Activated naive CD4-positive, alpha-beta T cell treated with anti-CD3 and anti-CD28 coated beads for 36 hours (primary cell): ENCODE data around the gene MITF. TPM values are rescaled to one million over a fixed set of nuclear protein-coding genes. Genes with fewer than 3 reads are reported as not detected.

ENCODE experiments used
- CTCF ChIA-PET: fragments of 350-600 bp; sonication (Branson Sonifier 250); formaldehyde crosslinking; loops from one replicate; lab custom pipeline; 2021; ENCODE audit warnings: antibody characterized with exemption; lab: Charles Lee
- DNase-seq: peaks from one replicate; pipeline ENCODE4 v3.0.0-alpha.2; 2020
- H3K27ac Mint-ChIP-seq: one replicate; pipeline ENCODE4 v1.8.0; 2021; ENCODE audit warnings: mild to moderate bottlenecking, mixed read lengths
- H3K27me3 Mint-ChIP-seq: one replicate; pipeline ENCODE4 v1.8.0; 2021; ENCODE audit warnings: low read depth, mixed read lengths
- H3K36me3 Mint-ChIP-seq: one replicate; pipeline ENCODE4 v1.8.0; 2021; ENCODE audit warnings: low read depth, mixed read lengths
- H3K4me1 Mint-ChIP-seq: one replicate; pipeline ENCODE4 v1.8.0; 2021; ENCODE audit warnings: low read depth, mixed read lengths
- H3K4me3 Mint-ChIP-seq: one replicate; pipeline ENCODE4 v1.8.0; 2021; ENCODE audit warnings: mild to moderate bottlenecking, moderate library complexity, mixed read lengths
- H3K9me3 Mint-ChIP-seq: one replicate; pipeline ENCODE4 v1.8.0; 2021; ENCODE audit warnings: mixed read lengths
- intact Hi-C: fragments of 100-400 bp; cut with micrococcal nuclease; formaldehyde crosslinking; loops from one replicate; pipeline ENCODE4 v1.15.1; 2023
- total RNA-seq, 2 experiments: library from RNA; stranded (reverse); gene quantifications; one replicate each; pipeline ENCODE4 v1.2.3, GENCODE V29; 2021

Gene MITF
- total RNA-seq, 2 experiments from 2014 or later = not detected

- CTCF ChIA-PET = no interaction called here
- Mint-ChIP-seq H3K4me1 (no peaks in the 10 kb centered on the region), H3K27ac (no peak overlapping the region), H3K27me3 (peaks cover 1% of the 10 kb centered on the region), H3K4me3 (no peak overlapping the region), H3K36me3 (no peaks in the 10 kb centered on the region), H3K9me3 (no peaks in the 10 kb centered on the region)
- intact Hi-C loops = no loop called here
- DNase-seq = no peak
Observed at GRCh38 chr3:69712269-69712668, 27.0 kb upstream of the MITF start.

- H3K4me3 Mint-ChIP-seq = no peak overlapping the region
- no peak for DNase-seq
- H3K27me3 Mint-ChIP-seq = no peaks in the 10 kb centered on the region
- H3K9me3 Mint-ChIP-seq = no peaks in the 10 kb centered on the region
- intact Hi-C loops = no loop called here
- CTCF ChIA-PET = no interaction called here
- H3K27ac Mint-ChIP-seq = no peak overlapping the region
- no peaks in the 10 kb centered on the region for H3K36me3 Mint-ChIP-seq
- H3K4me1 Mint-ChIP-seq = no peaks in the 10 kb centered on the region
Observed at GRCh38 chr3:69712933-69713332, 26.3 kb upstream of the MITF start.

DNA sequence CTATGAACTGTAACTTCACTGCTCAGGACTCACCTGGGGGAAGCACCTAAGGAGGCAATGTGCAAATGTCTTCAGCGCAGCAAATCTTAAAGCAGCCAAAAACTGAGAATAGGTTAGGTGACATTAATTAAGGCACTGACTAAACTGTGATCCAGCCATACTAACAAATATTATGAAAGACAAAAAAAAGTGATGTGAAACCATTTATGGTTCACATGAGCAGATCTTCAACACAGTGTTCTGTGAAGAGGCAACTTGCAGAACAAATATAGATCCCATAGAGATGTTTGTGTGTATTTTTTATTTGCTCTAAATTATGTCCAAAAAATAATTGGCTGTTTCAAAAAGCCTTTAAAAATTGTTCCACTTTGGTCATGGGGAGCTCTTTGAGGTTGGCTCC, 24.1 kb upstream of the MITF start:
- no peak for DNase-seq
- intact Hi-C loops = no loop called here
- no peaks in the 10 kb centered on the region for H3K9me3 Mint-ChIP-seq
- no peak overlapping the region for H3K4me3 Mint-ChIP-seq
- no peaks in the 10 kb centered on the region for H3K4me1 Mint-ChIP-seq
- CTCF ChIA-PET = no interaction called here
- H3K27me3 Mint-ChIP-seq = peaks cover 3% of the 10 kb centered on the region
- H3K36me3 Mint-ChIP-seq = no peaks in the 10 kb centered on the region
- no peak overlapping the region for H3K27ac Mint-ChIP-seq

- H3K36me3 Mint-ChIP-seq = no peaks in the 10 kb centered on the region
- H3K4me1 Mint-ChIP-seq = no peaks in the 10 kb centered on the region
- no peak for DNase-seq
- H3K9me3 Mint-ChIP-seq = no peaks in the 10 kb centered on the region
- no peak overlapping the region for H3K27ac Mint-ChIP-seq
- H3K4me3 Mint-ChIP-seq = no peak overlapping the region
- intact Hi-C loops = no loop called here
- H3K27me3 Mint-ChIP-seq = peaks cover 3% of the 10 kb centered on the region
- CTCF ChIA-PET = no interaction called here
Observed at GRCh38 chr3:69716119-69716518, 23.1 kb upstream of the MITF start.

DNA sequence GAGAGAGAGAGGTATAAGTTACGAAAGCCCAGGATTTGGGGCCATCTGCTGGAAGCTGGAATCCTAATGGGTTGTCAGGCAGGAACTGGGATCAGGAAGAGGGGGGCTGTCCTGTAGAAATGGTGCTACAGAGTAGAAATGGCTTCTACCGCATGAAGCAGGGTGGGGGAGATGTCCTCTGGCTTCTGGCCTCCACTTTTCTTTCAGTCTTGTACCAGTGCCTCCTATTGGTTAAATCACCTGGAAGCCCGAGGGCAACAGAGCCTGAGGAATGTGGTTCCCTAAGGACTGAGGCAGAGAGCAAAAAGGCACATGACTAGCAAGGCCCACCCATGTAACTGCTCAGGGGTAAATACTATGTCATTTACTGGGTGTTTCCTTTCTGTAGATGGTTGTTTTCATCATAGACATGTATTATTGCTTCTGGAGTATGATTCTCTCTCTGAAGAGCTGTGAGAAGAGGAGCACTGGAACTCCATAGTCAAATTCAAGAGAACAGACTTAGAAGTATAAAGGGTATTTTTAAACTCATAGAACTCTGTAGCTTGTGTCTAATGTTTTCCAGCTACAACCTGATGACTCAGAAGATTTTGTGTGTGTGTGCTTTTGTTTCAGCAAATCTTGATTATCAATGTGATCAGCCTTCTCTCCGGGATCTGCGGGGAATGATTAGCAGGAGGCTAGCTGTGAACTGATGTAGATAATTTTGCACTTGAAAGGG, 20.2 kb upstream of the MITF start:
- Mint-ChIP-seq H3K36me3 (no peaks in the 10 kb centered on the region), H3K4me1 (no peaks in the 10 kb centered on the region)
- CTCF ChIA-PET = no interaction called here

DNA sequence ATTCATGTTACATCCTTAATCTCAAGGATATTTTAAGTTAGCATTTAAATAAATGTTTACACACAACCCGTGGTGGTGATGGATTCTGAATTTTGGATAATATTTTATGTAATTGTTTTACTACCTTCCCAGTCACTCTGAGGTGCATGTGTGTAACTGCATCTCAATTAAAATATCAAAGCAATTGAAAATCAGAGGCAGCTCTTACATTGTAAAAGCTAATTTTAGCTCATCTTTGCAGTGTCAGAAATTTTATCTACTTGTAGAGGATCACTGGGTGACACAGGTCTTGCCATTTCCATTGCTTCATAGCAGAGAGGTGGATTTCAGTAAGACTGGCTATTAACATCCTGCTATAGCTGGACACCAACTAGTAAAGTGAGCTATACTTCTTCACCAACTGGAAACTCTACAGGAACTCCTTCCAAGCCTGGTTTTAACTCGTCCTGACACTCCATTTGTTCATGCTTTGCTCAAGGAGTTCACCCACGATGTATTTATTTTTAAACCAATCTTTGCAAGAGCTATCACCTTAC, 19.6 kb upstream of the MITF start:
- H3K36me3 Mint-ChIP-seq = no peaks in the 10 kb centered on the region
- CTCF ChIA-PET = interaction anchor here (0.7 kb wide), 1 partner anchor 853 kb away, joined by 3 read pairs; no protein-coding TSS in a partner anchor
- peaks cover 7% of the 10 kb centered on the region for H3K27me3 Mint-ChIP-seq
- intact Hi-C loops = no loop called here
- H3K27ac Mint-ChIP-seq = no peak overlapping the region
- no peak for DNase-seq
- no peak overlapping the region for H3K4me3 Mint-ChIP-seq
- H3K4me1 Mint-ChIP-seq = no peaks in the 10 kb centered on the region
- no peaks in the 10 kb centered on the region for H3K9me3 Mint-ChIP-seq

More for the DNA sequence above, 20.2 kb upstream of the MITF start:
- no peak overlapping the region for H3K27ac Mint-ChIP-seq
- no peak for DNase-seq
- H3K9me3 Mint-ChIP-seq = no peaks in the 10 kb centered on the region
- H3K4me3 Mint-ChIP-seq = no peak overlapping the region
- peaks cover 7% of the 10 kb centered on the region for H3K27me3 Mint-ChIP-seq
- intact Hi-C loops = no loop called here

DNA sequence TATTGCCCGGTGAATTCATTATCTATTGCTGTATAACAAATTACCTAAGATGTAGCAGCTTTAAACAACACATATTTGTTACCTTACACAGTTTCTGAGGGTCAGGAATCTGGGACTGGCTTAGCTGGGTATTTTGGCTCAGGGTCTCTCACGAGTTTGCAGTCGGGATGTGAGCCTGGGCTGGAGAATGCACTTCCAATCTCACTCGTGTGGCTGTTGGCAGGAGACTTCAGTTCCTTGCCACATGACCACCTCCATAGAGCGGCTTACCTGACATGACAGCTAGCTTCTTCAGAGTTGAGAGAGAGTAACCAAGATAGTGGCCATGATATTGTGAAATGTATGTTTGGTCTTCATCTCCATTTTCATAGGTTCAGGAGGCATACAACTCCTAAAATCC, 18.4 kb upstream of the MITF start:
- DNase-seq = no peak
- CTCF ChIA-PET = no interaction called here
- no peaks in the 10 kb centered on the region for H3K4me1 Mint-ChIP-seq
- intact Hi-C loops = no loop called here
- no peaks in the 10 kb centered on the region for H3K9me3 Mint-ChIP-seq
- H3K27me3 Mint-ChIP-seq = peaks cover 7% of the 10 kb centered on the region
- H3K27ac Mint-ChIP-seq = no peak overlapping the region
- H3K4me3 Mint-ChIP-seq = no peak overlapping the region
- H3K36me3 Mint-ChIP-seq = no peaks in the 10 kb centered on the region

DNA sequence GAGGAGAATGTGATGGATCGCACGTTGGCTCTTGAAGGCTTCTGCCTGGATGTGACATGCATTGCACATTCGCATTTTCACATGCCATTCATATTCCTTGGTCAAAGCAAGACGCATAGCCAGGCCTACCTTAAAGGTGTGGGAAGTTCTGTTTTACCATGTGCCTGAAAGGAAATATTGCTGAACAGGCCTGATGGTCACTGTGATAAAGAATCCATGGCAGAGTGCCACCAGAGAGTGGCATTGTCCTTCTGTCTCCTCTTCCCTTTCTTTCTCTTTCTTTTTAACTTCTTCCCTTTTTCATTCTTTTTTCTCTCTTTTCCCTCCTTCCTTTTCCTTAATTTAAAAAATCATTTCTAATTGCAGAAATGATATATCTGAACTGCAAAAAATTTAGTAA, 15.9 kb upstream of the MITF start:
- Mint-ChIP-seq H3K4me1 (no peaks in the 10 kb centered on the region), H3K4me3 (no peak overlapping the region), H3K9me3 (no peaks in the 10 kb centered on the region), H3K36me3 (no peaks in the 10 kb centered on the region), H3K27me3 (peaks cover 7% of the 10 kb centered on the region), H3K27ac (no peak overlapping the region)
- CTCF ChIA-PET = no interaction called here
- DNase-seq = no peak
- intact Hi-C loops = no loop called here

GRCh38 chr3:69724722-69725435, 14.4 kb upstream of the MITF start:
- Mint-ChIP-seq H3K4me3 (no peak overlapping the region), H3K4me1 (no peaks in the 10 kb centered on the region)
- intact Hi-C loops = no loop called here

GRCh38 chr3:69725994-69726571, 13.2 kb upstream of the MITF start:
- H3K36me3 Mint-ChIP-seq = no peaks in the 10 kb centered on the region
- DNase-seq = no peak
- H3K4me1 Mint-ChIP-seq = no peaks in the 10 kb centered on the region
- no peak overlapping the region for H3K27ac Mint-ChIP-seq
- H3K9me3 Mint-ChIP-seq = no peaks in the 10 kb centered on the region
- peaks cover 3% of the 10 kb centered on the region for H3K27me3 Mint-ChIP-seq
- no peak overlapping the region for H3K4me3 Mint-ChIP-seq
- CTCF ChIA-PET = no interaction called here
- intact Hi-C loops = no loop called here

More at GRCh38 chr3:69724722-69725435, 14.4 kb upstream of the MITF start:
- Mint-ChIP-seq H3K36me3 (no peaks in the 10 kb centered on the region), H3K27ac (no peak overlapping the region), H3K9me3 (no peaks in the 10 kb centered on the region), H3K27me3 (peaks cover 3% of the 10 kb centered on the region)
- CTCF ChIA-PET = no interaction called here
- no peak for DNase-seq

DNA sequence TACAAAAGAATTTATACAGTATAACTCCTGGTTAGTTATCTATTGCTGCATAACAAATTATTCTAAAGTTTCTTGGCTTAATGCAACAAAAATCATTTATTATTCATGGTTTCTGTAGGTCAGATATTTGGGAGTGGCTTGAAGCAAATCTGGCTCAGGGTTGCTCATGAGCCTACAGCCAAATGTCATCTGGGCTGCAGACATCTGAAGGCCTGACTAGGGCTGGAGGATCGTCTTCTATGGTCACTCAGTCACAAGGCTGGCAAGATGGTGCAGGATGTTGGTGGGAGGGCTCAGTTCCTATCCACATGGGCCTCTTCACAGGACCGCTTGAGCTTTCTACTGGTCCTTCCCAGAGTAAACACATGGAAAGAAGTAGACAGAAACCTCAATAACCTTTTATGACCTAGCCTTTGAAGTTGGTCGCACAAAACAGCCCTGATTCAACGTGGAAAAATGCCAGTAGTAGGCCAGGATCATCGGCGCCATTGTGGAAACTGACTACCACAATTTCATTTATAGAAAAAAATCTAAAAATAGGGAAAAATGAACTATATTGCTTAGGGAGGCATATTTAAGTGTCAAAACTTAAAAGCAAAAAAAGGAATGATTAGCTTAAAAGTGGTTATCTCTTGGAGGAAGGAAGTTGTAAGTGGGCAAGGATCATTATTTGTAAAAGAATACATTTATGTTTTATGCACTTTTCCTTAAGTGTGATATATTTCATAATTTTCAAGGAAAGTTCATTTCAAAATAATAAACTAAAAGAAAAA, 9.9 kb upstream of the MITF start:
- no peaks in the 10 kb centered on the region for H3K9me3 Mint-ChIP-seq
- no peak for DNase-seq
- intact Hi-C loops = no loop called here

DNA sequence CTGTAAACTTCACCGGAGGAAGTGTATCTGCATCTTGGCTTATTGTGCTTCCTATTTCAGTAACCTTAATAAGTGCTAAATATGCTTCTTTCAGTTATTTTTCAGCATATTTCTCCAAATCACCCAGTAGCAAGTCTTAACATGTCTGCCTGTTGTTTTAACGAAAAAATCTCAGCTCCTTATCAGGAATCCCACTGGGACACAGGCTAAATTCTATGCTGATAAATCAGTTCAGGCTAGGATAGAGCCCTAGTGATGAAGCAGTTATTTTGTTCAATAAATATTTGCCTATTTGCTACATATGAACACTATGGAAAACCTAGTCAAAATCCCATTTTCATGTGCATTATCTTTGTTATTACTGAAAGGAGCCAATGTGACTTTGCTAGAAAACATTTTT, 8.2 kb upstream of the MITF start:
- peaks cover 9% of the 10 kb centered on the region for H3K27me3 Mint-ChIP-seq
- intact Hi-C loops = no loop called here
- H3K4me1 Mint-ChIP-seq = no peaks in the 10 kb centered on the region

More for the DNA sequence above, 9.9 kb upstream of the MITF start:
- Mint-ChIP-seq H3K4me3 (no peak overlapping the region), H3K36me3 (no peaks in the 10 kb centered on the region), H3K27ac (no peak overlapping the region), H3K4me1 (no peaks in the 10 kb centered on the region), H3K27me3 (peaks cover 4% of the 10 kb centered on the region)
- CTCF ChIA-PET = no interaction called here

More for the DNA sequence above, 8.2 kb upstream of the MITF start:
- CTCF ChIA-PET = no interaction called here
- Mint-ChIP-seq H3K9me3 (no peaks in the 10 kb centered on the region), H3K36me3 (no peaks in the 10 kb centered on the region), H3K4me3 (no peak overlapping the region), H3K27ac (no peak overlapping the region)
- DNase-seq = no peak
